ENCODE data around the gene NFATC3. TPM values are rescaled to one million over a fixed set of nuclear protein-coding genes. Genes with fewer than 3 reads are reported as not detected.
"Not testable (repeated sequence)": the region's sequence is repeated elsewhere in the genome, so short reads cannot be mapped to it uniquely, and the experiment has no call there.

NFATC3 gene
- total RNA-seq, 5 donors from 2014 or later (not counting 1 experiment from before 2014, with no cell fraction given) = 111 to 144 (median 116) TPM

GRCh38 chr16:68118954-68119353 is 33.8 kb downstream of the NFATC3 start:
- H3K4me3 ChIP-seq (ENCODE audit: control insufficient read depth in 1 of 2, extremely low read depth in 1 of 2, low read length in 1 of 2); H3K27me3 Mint-ChIP-seq; H3K27me3 ChIP-seq (replicated peaks in 1 of 2; ENCODE audit: control insufficient read depth in 2 of 2, extremely low read depth in 1 of 2, insufficient read depth in 2 of 2, low read length in 1 of 2); H3K9me3 ChIP-seq; ATAC-seq (replicated peaks in 1 of 4); H3K27ac ChIP-seq (ENCODE audit: low read length); H3K9me3 Mint-ChIP-seq: not testable (repeated sequence)
- ChIA-PET CTCF (interaction anchor here (0.7 to 2.9 kb wide), 6 partner anchors 9 to 92 kb away, joined by 3 to 16 read pairs (median 6); partner anchors contain the start of gene NFATC3 (in 1 of the 2)), POLR2A (interaction anchor here in 1 of 2 donors (0.6 kb wide), 1 partner anchor 25 kb away, joined by 3 read pairs; no protein-coding TSS in a partner anchor)
- Mint-ChIP-seq H3K36me3 (peaks cover 11% of the 10 kb centered on the region), H3K27ac (peak overlapping the region; percentile 32 to 49), H3K4me1 (peaks cover 80 to 92% (median 89%) of the 10 kb centered on the region in 3 donors), H3K4me3 (peak overlapping the region in 1 of 3 donors; percentile 35)
- 83% methylated on average over 4 of the region's 13 CpGs for WGBS (ENCODE audit: insufficient coverage)
- peaks cover 33 to 53% of the 10 kb centered on the region in 2 experiments for H3K4me1 ChIP-seq (ENCODE audit: control insufficient read depth in 1 of 2, extremely low read depth in 1 of 2, insufficient read depth in 2 of 2, low read length in 2 of 2)
- peak in 5 of 35 experiments; percentile 3 to 15 (median 7) for DNase-seq
- H3K36me3 ChIP-seq (ENCODE audit: control insufficient read depth in 2 of 2, extremely low read depth in 1 of 2, insufficient read depth in 1 of 2, low read length in 1 of 2) = peaks cover 0 to 11% of the 10 kb centered on the region in 2 donors

- ChIA-PET CTCF (interaction anchor here (0.6 to 2.9 kb wide), 5 partner anchors 17 to 245 kb away, joined by 3 to 16 read pairs (median 4); no protein-coding TSS in a partner anchor), POLR2A (interaction anchor here (0.6 kb wide), 3 partner anchors 180 to 1149 kb away, joined by 3 to 4 read pairs (median 3); no protein-coding TSS in a partner anchor)
- Mint-ChIP-seq H3K4me3 (peak overlapping the region in 1 of 3 donors; percentile 35), H3K36me3 (peaks cover 14% of the 10 kb centered on the region), H3K4me1 (peaks cover 80 to 82% (median 81%) of the 10 kb centered on the region in 3 donors), H3K27ac (peak overlapping the region; percentile 31 to 48)
- not testable (repeated sequence) for DNase-seq; H3K4me3 ChIP-seq (ENCODE audit: control insufficient read depth in 1 of 2, extremely low read depth in 1 of 2, low read length in 1 of 2); H3K27me3 Mint-ChIP-seq; H3K27me3 ChIP-seq (replicated peaks in 1 of 2; ENCODE audit: control insufficient read depth in 2 of 2, extremely low read depth in 1 of 2, insufficient read depth in 2 of 2, low read length in 1 of 2); H3K27ac ChIP-seq (ENCODE audit: low read length); H3K9me3 Mint-ChIP-seq; H3K9me3 ChIP-seq; ATAC-seq (replicated peaks in 1 of 4)
- Histone ChIP-seq H3K4me1 (ENCODE audit: control insufficient read depth in 1 of 2, extremely low read depth in 1 of 2, insufficient read depth in 2 of 2, low read length in 2 of 2) (peaks cover 33 to 45% of the 10 kb centered on the region in 2 experiments), H3K36me3 (ENCODE audit: control insufficient read depth in 2 of 2, extremely low read depth in 1 of 2, insufficient read depth in 1 of 2, low read length in 1 of 2) (peaks cover 0 to 13% of the 10 kb centered on the region in 2 donors)
- WGBS (ENCODE audit: insufficient coverage) = no CpG with 5 or more reads among the region's 5 CpGs
These were observed 35.3 kb downstream of the NFATC3 start for GRCh38 chr16:68120496-68120895.

- no peaks in the 10 kb centered on the region for H3K9me3 ChIP-seq
- no peak overlapping the region for H3K4me3 ChIP-seq (ENCODE audit: control insufficient read depth in 1 of 2, extremely low read depth in 1 of 2, low read length in 1 of 2)
- no peak overlapping the region for H3K27ac ChIP-seq (ENCODE audit: low read length)
- CTCF ChIA-PET = interaction anchor here in 1 of 2 donors (0.5 kb wide), 1 partner anchor 86 kb away, joined by 4 read pairs; no protein-coding TSS in a partner anchor
- POLR2A ChIA-PET = no interaction called here
- H3K27me3 Mint-ChIP-seq = no peaks in the 10 kb centered on the region
- peak overlapping the region; percentile 57 to 64 for H3K27ac Mint-ChIP-seq
- no peak for DNase-seq
- no peak overlapping the region for H3K4me3 Mint-ChIP-seq
- no peaks in the 10 kb centered on the region for H3K9me3 Mint-ChIP-seq
- no CpG with 5 or more reads among the region's 2 CpGs for WGBS (ENCODE audit: insufficient coverage)
- H3K36me3 ChIP-seq (ENCODE audit: control insufficient read depth in 2 of 2, extremely low read depth in 1 of 2, insufficient read depth in 1 of 2, low read length in 1 of 2) = peaks cover 0 to 24% of the 10 kb centered on the region in 2 donors
- ATAC-seq (replicated peaks in 1 of 4) = no peak
- H3K27me3 ChIP-seq (replicated peaks in 1 of 2; ENCODE audit: control insufficient read depth in 2 of 2, extremely low read depth in 1 of 2, insufficient read depth in 2 of 2, low read length in 1 of 2) = no peaks in the 10 kb centered on the region
- peaks cover 22% of the 10 kb centered on the region for H3K36me3 Mint-ChIP-seq
- H3K4me1 Mint-ChIP-seq = peaks cover 49 to 67% (median 65%) of the 10 kb centered on the region in 3 donors
- H3K4me1 ChIP-seq (ENCODE audit: control insufficient read depth in 1 of 2, extremely low read depth in 1 of 2, insufficient read depth in 2 of 2, low read length in 2 of 2) = peaks cover 0 to 36% of the 10 kb centered on the region in 2 experiments
These were observed 41.2 kb downstream of the NFATC3 start for GRCh38 chr16:68126395-68126794.

- H3K27ac Mint-ChIP-seq = peak overlapping the region; percentile 85 to 89
- Histone ChIP-seq H3K9me3 (no peaks in the 10 kb centered on the region), H3K27me3 (replicated peaks in 1 of 2; ENCODE audit: control insufficient read depth in 2 of 2, extremely low read depth in 1 of 2, insufficient read depth in 2 of 2, low read length in 1 of 2) (no peaks in the 10 kb centered on the region), H3K4me1 (ENCODE audit: control insufficient read depth in 1 of 2, extremely low read depth in 1 of 2, insufficient read depth in 2 of 2, low read length in 2 of 2) (peaks cover 10 to 24% of the 10 kb centered on the region in 2 experiments), H3K36me3 (ENCODE audit: control insufficient read depth in 2 of 2, extremely low read depth in 1 of 2, insufficient read depth in 1 of 2, low read length in 1 of 2) (peaks cover 0 to 19% of the 10 kb centered on the region in 2 donors), H3K27ac (ENCODE audit: low read length) (no peak overlapping the region), H3K4me3 (ENCODE audit: control insufficient read depth in 1 of 2, extremely low read depth in 1 of 2, low read length in 1 of 2) (no peak overlapping the region)
- no peak overlapping the region for H3K4me3 Mint-ChIP-seq
- peaks cover 49 to 70% (median 70%) of the 10 kb centered on the region in 3 donors for H3K4me1 Mint-ChIP-seq
- H3K36me3 Mint-ChIP-seq = peaks cover 22% of the 10 kb centered on the region
- no peak for DNase-seq
- no peaks in the 10 kb centered on the region for H3K9me3 Mint-ChIP-seq
- H3K27me3 Mint-ChIP-seq = no peaks in the 10 kb centered on the region
- CTCF ChIA-PET = interaction anchor here in 1 of 2 donors (0.9 to 2.8 kb wide), 2 partner anchors 9 to 36 kb away, joined by 7 to 12 read pairs; no protein-coding TSS in a partner anchor
- WGBS (ENCODE audit: insufficient coverage) = 91% methylated on average over 3 of the region's 6 CpGs
- POLR2A ChIA-PET = interaction anchor here (0.6 kb wide), 2 partner anchors 44 to 55 kb away, joined by 4 to 6 read pairs; partner anchors contain the start of gene NFATC3 (in 1 of the 2)
- ATAC-seq (replicated peaks in 1 of 4) = no peak
These were observed 43.6 kb downstream of the NFATC3 start for GRCh38 chr16:68128577-68129305.

GRCh38 chr16:68130520-68130919 is 45.4 kb downstream of the NFATC3 start:
- H3K4me1 Mint-ChIP-seq = peaks cover 46 to 72% (median 72%) of the 10 kb centered on the region in 3 donors
- WGBS (ENCODE audit: insufficient coverage) = no CpG with 5 or more reads among the region's 3 CpGs
- ChIA-PET CTCF (interaction anchor here (0.6 to 2.8 kb wide), 3 partner anchors 9 to 206 kb away, joined by 3 to 12 read pairs (median 3); no protein-coding TSS in a partner anchor), POLR2A (interaction anchor here (0.6 to 0.7 kb wide), 2 partner anchors 409 to 1015 kb away, joined by 3 read pairs; no protein-coding TSS in a partner anchor)
- H3K4me3 Mint-ChIP-seq = peak overlapping the region in 1 of 3 donors; percentile 6
- peaks cover 25% of the 10 kb centered on the region for H3K36me3 Mint-ChIP-seq
- Histone ChIP-seq H3K9me3 (no peaks in the 10 kb centered on the region), H3K4me3 (ENCODE audit: control insufficient read depth in 1 of 2, extremely low read depth in 1 of 2, low read length in 1 of 2) (no peak overlapping the region), H3K27ac (ENCODE audit: low read length) (no peak overlapping the region), H3K36me3 (ENCODE audit: control insufficient read depth in 2 of 2, extremely low read depth in 1 of 2, insufficient read depth in 1 of 2, low read length in 1 of 2) (peaks cover 0 to 18% of the 10 kb centered on the region in 2 donors), H3K27me3 (replicated peaks in 1 of 2; ENCODE audit: control insufficient read depth in 2 of 2, extremely low read depth in 1 of 2, insufficient read depth in 2 of 2, low read length in 1 of 2) (no peaks in the 10 kb centered on the region), H3K4me1 (ENCODE audit: control insufficient read depth in 1 of 2, extremely low read depth in 1 of 2, insufficient read depth in 2 of 2, low read length in 2 of 2) (peaks cover 10 to 18% of the 10 kb centered on the region in 2 experiments)
- DNase-seq (no peak), ATAC-seq (replicated peaks in 1 of 4) (no peak)
- peak overlapping the region; percentile 85 to 89 for H3K27ac Mint-ChIP-seq
- H3K9me3 Mint-ChIP-seq = no peaks in the 10 kb centered on the region
- H3K27me3 Mint-ChIP-seq = no peaks in the 10 kb centered on the region
